T-helper 2 cell treated with Interferon-gamma antibody and Interleukin-4, amounts not matched to agents 5 μg/mL and 100 μg/mL, for 36 hours (primary cell): Measurements from ENCODE around the gene PRRT1.
"Not testable (repeated sequence)": the region's sequence is repeated elsewhere in the genome, so short reads cannot be mapped to it uniquely, and the experiment has no call there.

ENCODE experiments used
- DNase-seq: peaks from one replicate; pipeline ENCODE4 v3.0.0; 2021; ENCODE audit warnings: low spot score
- H3K27ac Mint-ChIP-seq: one replicate; pipeline ENCODE4 v1.8.0; 2021; ENCODE audit warnings: mild to moderate bottlenecking, mixed read lengths
- H3K27me3 Mint-ChIP-seq: one replicate; pipeline ENCODE4 v1.8.0; 2021; ENCODE audit warnings: low read depth, mixed read lengths
- H3K36me3 Mint-ChIP-seq: one replicate; pipeline ENCODE4 v1.8.0; 2021; ENCODE audit warnings: low read depth, mixed read lengths
- H3K4me1 Mint-ChIP-seq: one replicate; pipeline ENCODE4 v1.8.0; 2021; ENCODE audit warnings: low read depth, mixed read lengths
- H3K4me3 Mint-ChIP-seq: one replicate; pipeline ENCODE4 v1.8.0; 2022; ENCODE audit warnings: mild to moderate bottlenecking, moderate library complexity, mixed read lengths
- H3K9me3 Mint-ChIP-seq: one replicate; pipeline ENCODE4 v1.8.0; 2021; ENCODE audit warnings: mixed read lengths

Gene PRRT1

DNA sequence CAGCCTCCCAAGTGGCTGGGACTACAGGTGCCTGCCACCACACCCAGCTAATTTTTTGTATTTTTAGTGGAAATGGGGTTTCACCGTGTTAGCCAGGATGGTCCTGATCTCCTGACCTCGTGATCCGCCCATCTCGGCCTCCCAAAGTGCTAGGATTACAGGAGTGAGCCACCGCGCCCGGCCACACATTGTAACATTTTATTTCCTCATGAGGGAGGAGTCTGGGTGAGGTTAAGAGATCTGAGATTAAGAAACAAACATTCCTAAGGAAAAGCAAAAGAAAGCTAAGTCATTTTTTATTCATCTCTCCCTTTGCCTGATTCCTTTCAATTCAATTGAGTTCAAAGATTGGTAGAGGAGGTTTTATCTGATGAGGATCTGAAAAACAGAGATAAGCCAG, 7.5 kb downstream of the PRRT1 start:
- H3K27me3 Mint-ChIP-seq, result peaks cover 47% of the 10 kb centered on the region
- DNase-seq, H3K27ac Mint-ChIP-seq, H3K4me3 Mint-ChIP-seq, H3K36me3 Mint-ChIP-seq, H3K9me3 Mint-ChIP-seq: not testable (repeated sequence)
- peaks cover 11% of the 10 kb centered on the region for H3K4me1 Mint-ChIP-seq

DNA sequence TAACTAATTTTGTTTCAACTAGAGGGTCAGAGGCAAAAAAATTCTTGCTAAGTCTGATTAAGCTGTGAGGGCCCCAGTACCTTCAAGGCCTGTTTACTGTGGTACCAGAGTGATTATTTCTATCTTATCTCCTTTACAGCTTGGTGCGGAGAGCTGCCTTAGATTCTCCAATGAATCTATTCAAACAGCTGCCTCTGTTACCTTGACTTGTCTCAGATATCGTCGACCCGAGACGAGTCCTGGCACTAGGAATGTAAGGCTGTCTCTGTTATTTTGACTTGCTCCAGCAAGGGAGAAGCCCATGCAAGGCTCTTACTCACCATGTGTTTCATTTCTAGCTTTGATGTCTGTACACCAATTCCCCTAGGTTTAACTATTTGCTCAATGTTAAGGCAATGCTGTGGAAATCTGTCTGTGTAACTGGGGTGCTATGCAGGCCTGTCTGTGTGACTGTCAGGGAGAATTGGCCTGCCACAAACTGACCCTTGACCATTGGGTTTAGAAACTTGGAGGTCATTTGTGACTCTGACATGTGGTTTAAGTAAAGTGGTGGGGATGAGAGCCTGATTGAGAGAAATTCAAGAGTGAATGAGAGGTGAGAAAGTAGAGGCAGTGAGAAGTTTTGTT, 11.2 kb downstream of the PRRT1 start:
- Mint-ChIP-seq H3K4me1 (no peaks in the 10 kb centered on the region), H3K9me3 (no peaks in the 10 kb centered on the region), H3K4me3 (no peak overlapping the region), H3K36me3 (no peaks in the 10 kb centered on the region), H3K27me3 (peaks cover 11% of the 10 kb centered on the region), H3K27ac (no peak overlapping the region)
- DNase-seq, result no peak

DNA sequence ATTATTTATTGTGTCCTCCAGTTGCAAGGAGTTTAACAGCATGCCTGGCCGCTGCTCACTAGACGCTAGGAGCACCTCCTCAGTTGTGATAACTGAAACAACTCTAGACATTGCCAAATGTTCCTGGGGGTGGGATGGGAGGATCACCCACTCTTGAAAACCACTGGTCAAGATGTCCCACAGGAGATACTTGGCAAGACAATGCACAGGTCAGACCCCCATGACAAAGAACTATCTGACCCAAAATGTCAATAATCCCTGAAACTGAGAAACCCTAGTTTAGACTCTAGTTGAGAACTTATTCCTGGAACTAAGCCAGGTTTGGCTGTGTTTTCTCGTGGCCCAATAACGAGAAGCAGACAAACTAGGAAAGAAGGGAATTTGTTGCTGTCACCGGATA, 12.1 kb downstream of the PRRT1 start:
- no peaks in the 10 kb centered on the region for H3K36me3 Mint-ChIP-seq
- DNase-seq, result no peak
- no peak overlapping the region for H3K27ac Mint-ChIP-seq
- H3K27me3 Mint-ChIP-seq, result peaks cover 12% of the 10 kb centered on the region
- H3K4me3 Mint-ChIP-seq, result no peak overlapping the region
- no peaks in the 10 kb centered on the region for H3K4me1 Mint-ChIP-seq
- H3K9me3 Mint-ChIP-seq, result no peaks in the 10 kb centered on the region

DNA sequence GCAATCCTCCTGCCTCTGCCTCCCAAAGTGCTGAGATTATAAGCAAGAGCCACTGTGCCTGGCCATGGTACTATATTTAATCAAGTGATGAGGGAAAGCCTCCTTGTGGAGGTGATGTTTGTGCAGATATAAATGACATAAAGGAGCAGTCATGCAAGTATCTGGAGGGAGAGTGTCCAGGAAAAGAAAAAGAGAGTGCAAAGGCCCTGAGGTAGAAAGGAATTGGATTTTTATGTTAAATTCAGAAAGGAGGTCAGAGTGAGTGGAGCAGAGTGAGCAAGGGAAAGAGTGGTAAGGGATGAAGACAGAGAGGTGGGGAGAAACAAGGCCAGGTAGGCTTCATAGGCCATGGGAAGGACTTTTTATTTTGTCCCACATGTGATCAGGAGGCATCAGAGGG, 14.3 kb downstream of the PRRT1 start:
- H3K4me1 Mint-ChIP-seq, result no peaks in the 10 kb centered on the region
- peaks cover 14% of the 10 kb centered on the region for H3K27me3 Mint-ChIP-seq
- no peak overlapping the region for H3K4me3 Mint-ChIP-seq
- H3K27ac Mint-ChIP-seq, result no peak overlapping the region
- no peak for DNase-seq
- no peaks in the 10 kb centered on the region for H3K9me3 Mint-ChIP-seq
- no peaks in the 10 kb centered on the region for H3K36me3 Mint-ChIP-seq

DNA sequence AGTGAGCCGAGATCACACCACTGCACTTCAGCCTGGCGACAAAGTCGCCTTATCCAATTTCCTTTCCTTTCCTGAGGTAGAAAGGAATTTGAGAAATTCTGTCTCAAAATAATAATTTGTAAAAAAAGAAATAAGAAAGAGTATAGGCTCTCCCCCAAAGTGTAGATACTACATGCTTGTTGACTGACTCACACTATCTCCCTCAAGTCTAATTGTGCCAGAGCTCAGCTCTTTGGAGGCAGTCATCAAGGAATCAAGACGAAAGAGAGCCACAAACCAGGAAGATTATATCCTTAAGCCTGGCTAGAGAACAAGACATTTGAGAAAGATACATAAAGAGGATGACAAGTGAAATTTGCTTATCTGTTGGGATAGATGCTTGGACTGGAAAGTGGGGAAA, 18.0 kb downstream of the PRRT1 start:
- DNase-seq, result no peak
- peaks cover 10% of the 10 kb centered on the region for H3K4me1 Mint-ChIP-seq
- H3K27me3 Mint-ChIP-seq, result peaks cover 10% of the 10 kb centered on the region
- H3K27ac Mint-ChIP-seq, result no peak overlapping the region
- no peak overlapping the region for H3K4me3 Mint-ChIP-seq
- H3K36me3 Mint-ChIP-seq, result no peaks in the 10 kb centered on the region
- H3K9me3 Mint-ChIP-seq, result no peaks in the 10 kb centered on the region

DNA sequence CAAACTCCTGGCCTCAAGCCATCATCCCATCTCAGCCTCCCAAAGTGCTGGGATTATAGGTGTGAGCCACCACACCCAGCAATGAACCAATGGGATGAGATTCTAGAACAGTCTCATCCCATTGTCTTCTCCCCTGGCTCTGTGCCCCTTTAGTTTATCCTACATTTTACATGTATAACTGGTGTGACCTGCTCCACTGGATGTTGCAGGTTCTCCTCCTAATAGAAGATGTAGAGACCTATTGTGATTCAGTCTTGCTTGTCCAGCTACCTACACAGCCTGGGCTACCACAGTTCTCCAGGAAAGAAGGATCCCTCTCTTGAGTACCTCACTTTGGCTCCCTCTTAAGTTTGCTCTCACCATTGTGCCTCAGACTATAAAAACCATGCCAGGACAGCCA, 19.6 kb downstream of the PRRT1 start:
- H3K4me3 Mint-ChIP-seq, result no peak overlapping the region
- peaks cover 19% of the 10 kb centered on the region for H3K4me1 Mint-ChIP-seq
- H3K27me3 Mint-ChIP-seq, result peaks cover 10% of the 10 kb centered on the region
- no peaks in the 10 kb centered on the region for H3K9me3 Mint-ChIP-seq
- DNase-seq, result no peak
- peaks cover 4% of the 10 kb centered on the region for H3K36me3 Mint-ChIP-seq
- no peak overlapping the region for H3K27ac Mint-ChIP-seq

DNA sequence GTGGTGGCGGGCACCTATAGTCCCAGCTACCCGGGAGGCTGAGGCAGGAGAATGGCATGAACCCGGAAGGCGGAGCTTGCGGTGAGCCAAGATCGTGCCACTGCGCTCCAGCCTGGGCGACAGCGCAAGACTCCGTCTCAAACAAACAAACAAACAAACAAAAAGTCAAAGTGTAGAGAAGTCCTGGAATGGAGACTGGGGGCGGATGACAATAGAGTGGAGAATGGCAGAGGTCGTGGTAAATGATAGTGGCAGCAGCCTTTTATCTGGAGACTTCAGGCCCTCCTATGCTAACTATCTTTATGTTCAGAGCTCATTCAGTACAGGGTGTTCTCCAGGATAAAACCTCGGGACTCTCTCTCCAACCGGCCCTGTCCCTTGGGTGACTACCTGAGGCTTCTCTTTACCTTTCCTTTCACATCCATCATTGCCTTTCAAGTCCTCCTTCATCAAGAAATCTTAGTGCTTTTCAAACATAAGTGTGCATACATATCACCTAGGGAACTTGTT, 20.2 kb downstream of the PRRT1 start:
- H3K36me3 Mint-ChIP-seq, result peaks cover 9% of the 10 kb centered on the region
- H3K4me1 Mint-ChIP-seq, result peaks cover 25% of the 10 kb centered on the region
- peak overlapping the region; percentile 31 for H3K27ac Mint-ChIP-seq
- H3K9me3 Mint-ChIP-seq, result no peaks in the 10 kb centered on the region
- H3K27me3 Mint-ChIP-seq, result peaks cover 10% of the 10 kb centered on the region
- H3K4me3 Mint-ChIP-seq, result peak overlapping the region; percentile 30
- no peak for DNase-seq

DNA sequence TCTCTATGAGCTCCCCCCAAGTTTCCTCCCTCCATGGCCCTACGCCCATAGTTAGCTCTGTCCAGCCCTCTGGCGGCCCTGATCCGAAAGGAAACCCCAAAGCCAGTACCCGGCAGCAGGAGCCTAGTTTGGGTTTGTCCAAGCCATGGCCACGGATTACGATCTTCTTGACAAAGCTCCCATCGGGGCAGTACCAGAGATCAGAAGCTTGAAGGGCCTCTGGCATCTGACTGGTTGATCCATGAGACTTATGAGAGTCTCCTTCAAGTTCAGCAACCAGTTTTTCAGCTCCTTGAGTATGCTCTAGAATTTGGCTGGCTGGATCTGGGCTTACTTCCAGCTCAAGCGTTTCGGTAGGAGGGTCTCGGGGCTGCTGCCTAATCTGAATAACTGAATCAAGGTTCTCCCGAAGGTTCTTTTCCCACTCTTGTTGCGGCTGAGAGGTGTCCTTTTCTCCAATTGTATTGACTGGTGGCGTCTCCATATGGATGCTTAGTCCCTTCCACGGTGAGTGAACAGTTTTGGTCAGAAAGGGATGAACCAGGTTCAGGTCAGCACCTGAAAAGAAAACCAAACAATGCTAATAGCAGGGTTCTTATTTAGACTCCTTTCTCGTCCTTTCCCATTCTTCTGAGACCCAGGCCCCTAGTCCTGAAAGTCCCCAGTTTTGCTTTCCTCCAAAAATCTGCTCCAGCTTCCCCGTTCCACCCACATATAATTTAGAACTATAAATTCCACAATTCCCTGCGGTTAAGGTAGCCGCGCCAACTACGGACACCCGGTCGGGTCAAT, 22.2 kb downstream of the PRRT1 start:
- no peak for DNase-seq
- peaks cover 19% of the 10 kb centered on the region for H3K36me3 Mint-ChIP-seq
- H3K4me3 Mint-ChIP-seq, result peak overlapping the region; percentile 100
- peaks cover 31% of the 10 kb centered on the region for H3K4me1 Mint-ChIP-seq
- no peaks in the 10 kb centered on the region for H3K9me3 Mint-ChIP-seq
- peaks cover 8% of the 10 kb centered on the region for H3K27me3 Mint-ChIP-seq
- peak overlapping the region; percentile 91 for H3K27ac Mint-ChIP-seq

DNA sequence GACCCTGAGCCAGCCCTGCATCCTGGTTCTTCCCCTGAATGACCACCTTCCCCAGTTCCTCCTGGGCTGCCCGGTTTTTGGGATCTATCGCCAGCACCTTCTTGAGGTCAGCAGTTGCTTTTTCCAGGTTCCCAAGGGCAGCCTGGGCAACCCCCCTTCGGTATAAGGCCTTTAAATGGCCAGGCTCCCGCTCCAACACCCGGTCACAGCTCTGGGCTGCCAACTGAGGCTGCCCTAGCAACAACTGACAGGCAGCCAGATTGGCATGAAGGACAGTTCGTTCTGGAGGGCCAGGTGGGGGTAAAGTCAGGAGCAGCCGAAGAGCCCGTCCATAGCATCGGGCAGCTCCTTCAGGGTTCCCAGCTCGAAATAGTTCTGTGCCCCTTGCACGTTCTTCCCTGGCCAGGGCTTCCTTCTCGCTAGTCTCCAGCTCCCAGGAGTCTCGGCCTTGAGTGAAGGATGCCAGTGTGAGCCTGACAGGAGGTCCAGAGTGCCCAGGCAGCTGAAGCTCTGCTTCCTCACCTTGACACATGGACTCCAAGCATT, 22.9 kb downstream of the PRRT1 start:
- DNase-seq, result no peak
- Mint-ChIP-seq H3K27me3 (peaks cover 4% of the 10 kb centered on the region), H3K36me3 (peaks cover 25% of the 10 kb centered on the region), H3K9me3 (no peaks in the 10 kb centered on the region), H3K4me3 (peak overlapping the region; percentile 100), H3K4me1 (peaks cover 34% of the 10 kb centered on the region), H3K27ac (peak overlapping the region; percentile 99)

DNA sequence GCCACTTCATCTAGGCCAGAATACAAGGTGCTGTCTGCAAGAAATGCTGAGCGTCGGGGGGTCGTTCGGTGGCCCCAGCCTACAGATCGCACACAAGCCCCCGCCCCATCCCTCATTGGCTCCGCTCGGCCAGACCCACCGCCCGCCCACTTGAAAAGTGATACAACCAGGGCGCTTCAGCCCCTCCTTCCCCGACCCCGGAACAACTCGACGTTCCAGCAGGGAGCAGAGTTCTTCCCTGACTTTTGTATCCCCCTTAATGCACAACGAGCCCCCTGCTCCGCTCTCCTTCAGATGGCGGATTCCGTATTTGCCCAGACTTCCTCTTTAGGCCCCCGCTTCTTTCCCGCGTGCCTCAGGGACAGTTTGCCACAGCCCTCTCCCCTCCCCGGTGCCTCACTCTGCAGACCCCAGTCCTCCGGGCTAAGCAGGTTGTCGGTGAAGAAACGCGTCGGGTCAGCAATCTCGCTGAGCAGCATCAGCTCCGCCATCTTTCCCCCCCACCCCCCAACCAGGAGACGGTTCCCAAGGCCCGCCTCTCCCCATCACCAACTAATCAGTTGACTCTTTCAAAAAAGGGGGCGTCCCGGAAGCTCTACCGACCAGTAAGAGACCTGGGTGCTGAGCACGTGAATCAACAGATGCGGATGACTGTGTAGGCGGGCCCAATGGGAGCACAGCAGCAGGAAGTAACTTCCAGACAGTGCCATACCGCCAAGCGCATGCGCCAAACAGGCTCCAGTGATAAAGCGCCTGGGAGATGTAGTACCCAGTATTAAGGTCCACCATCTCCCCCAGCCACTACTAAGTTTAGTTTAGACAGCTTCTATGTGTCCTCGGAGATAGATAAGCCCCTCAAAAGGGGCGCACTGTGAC, 23.8 kb downstream of the PRRT1 start, which contains the start of gene ATF6B:
Gene ATF6B, minus strand, starts transcription at position 530 of the 876 bp plus-strand sequence. Its CDS starts 39 bp downstream, at position 491.
- no peaks in the 10 kb centered on the region for H3K9me3 Mint-ChIP-seq
- peak within 1 kb of the TSS; percentile 99 for H3K27ac Mint-ChIP-seq
- peaks cover 34% of the 10 kb centered on the region for H3K4me1 Mint-ChIP-seq
- H3K4me3 Mint-ChIP-seq, result peak within 1 kb of the TSS; percentile 100
- DNase-seq, result peak; percentile 99
- peaks cover 3% of the 10 kb centered on the region for H3K27me3 Mint-ChIP-seq
- H3K36me3 Mint-ChIP-seq, result peaks cover 30% of the 10 kb centered on the region

DNA sequence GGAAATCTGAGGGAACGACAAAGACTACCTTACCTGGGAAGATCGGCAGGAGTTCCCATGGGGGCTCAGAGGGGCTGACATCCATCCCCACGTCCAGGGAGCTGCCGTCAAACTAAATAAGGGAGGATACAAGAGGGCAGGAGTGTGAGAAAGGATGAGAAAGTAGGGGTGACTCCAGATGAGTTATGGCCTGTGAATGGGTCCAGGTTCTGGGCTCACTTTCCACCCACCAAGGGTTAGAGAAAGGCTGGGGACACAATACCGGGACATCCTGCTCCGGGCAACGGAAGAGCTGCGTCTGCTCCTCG, 24.4 kb downstream of the PRRT1 start:
- peaks cover 3% of the 10 kb centered on the region for H3K27me3 Mint-ChIP-seq
- no peak for DNase-seq
- peaks cover 34% of the 10 kb centered on the region for H3K4me1 Mint-ChIP-seq
- peak overlapping the region; percentile 99 for H3K27ac Mint-ChIP-seq
- H3K36me3 Mint-ChIP-seq, result peaks cover 32% of the 10 kb centered on the region
- peak overlapping the region; percentile 100 for H3K4me3 Mint-ChIP-seq
- no peaks in the 10 kb centered on the region for H3K9me3 Mint-ChIP-seq

DNA sequence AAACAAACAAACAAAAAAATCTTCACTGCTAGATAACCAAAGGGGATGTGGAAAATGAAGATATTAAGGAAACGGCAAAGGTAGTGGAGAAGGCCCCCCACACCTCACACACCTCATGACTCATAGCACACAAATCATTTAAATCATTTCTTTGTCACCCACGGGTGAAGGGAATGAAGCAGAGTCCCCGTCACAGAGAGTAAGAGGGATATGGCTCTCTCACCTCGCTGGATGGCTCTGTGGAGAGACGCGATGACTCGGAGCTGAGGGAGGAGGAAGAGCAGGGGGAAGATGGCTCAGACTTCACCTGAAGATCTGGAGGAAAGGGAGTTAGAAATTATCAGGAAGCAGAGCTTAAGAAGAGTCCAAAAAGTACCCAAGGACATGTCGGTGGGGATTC, 24.9 kb downstream of the PRRT1 start:
- H3K4me1 Mint-ChIP-seq, result peaks cover 34% of the 10 kb centered on the region

DNA sequence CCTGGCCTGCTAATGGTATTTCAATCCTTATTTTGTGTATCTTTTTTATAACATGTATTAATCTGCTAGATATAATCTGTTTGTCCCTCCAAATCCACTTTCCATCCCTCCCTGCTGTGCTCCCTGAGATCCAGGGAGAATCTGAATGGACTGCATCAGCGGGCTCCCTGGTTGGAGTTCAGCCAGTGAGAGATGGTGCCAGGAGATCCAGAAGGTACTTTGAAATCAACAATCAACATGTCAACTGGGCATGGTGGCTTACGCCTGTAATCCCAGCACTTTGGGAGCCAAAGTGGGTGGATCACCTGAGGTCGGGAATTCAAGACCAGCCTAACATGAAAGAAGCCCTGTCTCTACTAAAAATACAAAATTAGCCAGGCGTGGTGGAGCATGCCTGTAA, 28.1 kb downstream of the PRRT1 start:
- Mint-ChIP-seq H3K4me3 (no peak overlapping the region), H3K4me1 (peaks cover 28% of the 10 kb centered on the region), H3K27ac (no peak overlapping the region), H3K9me3 (no peaks in the 10 kb centered on the region), H3K27me3 (no peaks in the 10 kb centered on the region), H3K36me3 (peaks cover 58% of the 10 kb centered on the region)
- DNase-seq, result no peak

More for the DNA sequence above, 24.9 kb downstream of the PRRT1 start:
- H3K27ac Mint-ChIP-seq, result peak overlapping the region; percentile 99
- H3K36me3 Mint-ChIP-seq, result peaks cover 36% of the 10 kb centered on the region
- peak overlapping the region; percentile 100 for H3K4me3 Mint-ChIP-seq
- H3K9me3 Mint-ChIP-seq, result no peaks in the 10 kb centered on the region
- DNase-seq, result no peak
- H3K27me3 Mint-ChIP-seq, result no peaks in the 10 kb centered on the region
